DOHH2 (cell line): ENCODE data around the gene HECW1.
"Not testable (repeated sequence)": the region's sequence is repeated elsewhere in the genome, so short reads cannot be mapped to it uniquely, and the experiment has no call there.

Source experiments
- H3F3A ChIP-seq: fragments of 200-600 bp; sonication (generic), shearing (Covaris generic); 2 replicates; pipeline ENCODE4 v1.6.0; 2016; ENCODE audit warnings: antibody characterized with exemption, mild to moderate bottlenecking; ENCODE audit not compliant: control insufficient read depth, insufficient read depth
- H3K27ac ChIP-seq: fragments of 200-600 bp; sonication (generic); 2 replicates; pipeline ENCODE4 v1.5.1; 2014; ENCODE audit warnings: low read depth, mild to moderate bottlenecking, low read length, moderate library complexity
- H3K27me3 ChIP-seq: fragments of 200-600 bp; sonication (generic); 2 replicates; pipeline ENCODE4 v1.6.1; 2014; ENCODE audit warnings: mild to moderate bottlenecking, low read length, mixed read lengths; ENCODE audit not compliant: control insufficient read depth
- H3K36me3 ChIP-seq: fragments of 200-600 bp; sonication (generic); 2 replicates; pipeline ENCODE4 v1.6.1; 2014; ENCODE audit warnings: mild to moderate bottlenecking, low read length, moderate library complexity, mixed read lengths; ENCODE audit not compliant: control insufficient read depth
- H3K4me1 ChIP-seq: fragments of 200-600 bp; sonication (generic); 2 replicates; pipeline ENCODE4 v1.6.1; 2014; ENCODE audit warnings: mild to moderate bottlenecking, low read length, mixed read lengths; ENCODE audit not compliant: control insufficient read depth
- H3K4me2 ChIP-seq: fragments of 200-600 bp; sonication (generic); 2 replicates; pipeline ENCODE4 v1.6.0; 2014; ENCODE audit warnings: mild to moderate bottlenecking, low read length, moderate library complexity
- H3K4me3 ChIP-seq: fragments of 200-600 bp; sonication (generic); 2 replicates; pipeline ENCODE4 v1.5.1; 2014; ENCODE audit warnings: mild to moderate bottlenecking, low read length, mixed read lengths
- H3K79me2 ChIP-seq: fragments of 200-600 bp; sonication (generic); 2 replicates; pipeline ENCODE4 v1.6.1; 2014; ENCODE audit warnings: mild to moderate bottlenecking, low read length, mixed read lengths; ENCODE audit not compliant: control insufficient read depth
- H3K9me2 ChIP-seq: fragments of 200-600 bp; sonication (generic); replicated peaks from 2 replicates; pipeline ENCODE4 v1.6.1; 2014; ENCODE audit warnings: mild to moderate bottlenecking, low read length, mixed read lengths; ENCODE audit not compliant: control insufficient read depth
- H3K9me3 ChIP-seq: fragments of 200-600 bp; sonication (generic); 2 replicates; pipeline ENCODE4 v1.6.1; 2014; ENCODE audit warnings: antibody characterized with exemption, low read length, mixed read lengths; ENCODE audit not compliant: control insufficient read depth, insufficient read depth
- H4K20me1 ChIP-seq: fragments of 200-600 bp; sonication (generic); 2 replicates; pipeline ENCODE4 v1.6.0; 2014; ENCODE audit warnings: low read depth, mild to moderate bottlenecking, antibody characterized with exemption, low read length, moderate library complexity; ENCODE audit not compliant: control insufficient read depth, insufficient read depth
- CTCF ChIP-seq: fragments of 200-600 bp; sonication (generic); IDR thresholded peaks from one replicate; pipeline ENCODE4 v1.5.1; 2014; ENCODE audit warnings: antibody characterized with exemption, mild to moderate bottlenecking, low read depth, low read length; ENCODE audit not compliant: poor library complexity, severe bottlenecking
- EZH2phosphoT487 ChIP-seq: fragments of 200-600 bp; sonication (generic); IDR thresholded peaks from 2 replicates; pipeline ENCODE4 v1.6.1; 2017; ENCODE audit warnings: borderline replicate concordance, mild to moderate bottlenecking, antibody characterized with exemption, low read length, moderate library complexity, mixed read lengths

Gene HECW1

GRCh38 chr7:43112459-43112940 lies at the start of gene HECW1:
Gene HECW1 (plus strand): TSS chr7:43112647. CDS start chr7:43243906, 131,259 bp downstream.
- Histone ChIP-seq H3K4me2 (no peak within 1 kb of the TSS), H3K27ac (no peak within 1 kb of the TSS)

GRCh38 chr7:43071604-43072003 lies 40.8 kb upstream of the HECW1 start:
- Histone ChIP-seq H3K9me2 (no peaks in the 10 kb centered on the region), H3K9me3 (no peaks in the 10 kb centered on the region), H3F3A (no peaks in the 10 kb centered on the region), H3K4me2 (no peak overlapping the region), H4K20me1 (no peaks in the 10 kb centered on the region), H3K27ac (no peak overlapping the region), H3K4me3 (no peak overlapping the region), H3K36me3 (no peaks in the 10 kb centered on the region), H3K27me3 (no peaks in the 10 kb centered on the region), H3K4me1 (no peaks in the 10 kb centered on the region), H3K79me2 (no peaks in the 10 kb centered on the region)
- TF ChIP-seq CTCF = peak; percentile 76
- no peak for TF ChIP-seq EZH2phosphoT487

More at GRCh38 chr7:43112459-43112940, at the start of gene HECW1:
- no peaks in the 10 kb centered on the region for H3K4me1 ChIP-seq
- no peak for TF ChIP-seq CTCF
- TF ChIP-seq EZH2phosphoT487 = no peak
- no peaks in the 10 kb centered on the region for H3K9me2 ChIP-seq
- H3K4me3 ChIP-seq = no peak within 1 kb of the TSS
- H3F3A ChIP-seq = no peaks in the 10 kb centered on the region
- H3K27me3 ChIP-seq = peaks cover 22% of the 10 kb centered on the region
- H4K20me1 ChIP-seq = no peaks in the 10 kb centered on the region
- no peaks in the 10 kb centered on the region for H3K79me2 ChIP-seq
- H3K9me3 ChIP-seq = no peaks in the 10 kb centered on the region
- H3K36me3 ChIP-seq = no peaks in the 10 kb centered on the region

GRCh38 chr7:43072530-43072929 lies 39.9 kb upstream of the HECW1 start:
- Histone ChIP-seq H3K9me2 (no peaks in the 10 kb centered on the region), H3K4me3 (no peak overlapping the region), H3K4me1 (no peaks in the 10 kb centered on the region), H3K27ac (no peak overlapping the region), H3K4me2 (no peak overlapping the region), H3K79me2 (no peaks in the 10 kb centered on the region), H3F3A (no peaks in the 10 kb centered on the region), H3K27me3 (no peaks in the 10 kb centered on the region), H4K20me1 (no peaks in the 10 kb centered on the region), H3K36me3 (no peaks in the 10 kb centered on the region), H3K9me3 (no peaks in the 10 kb centered on the region)
- TF ChIP-seq EZH2phosphoT487 (no peak), CTCF (no peak)

- H3K4me3 ChIP-seq, H3K4me2 ChIP-seq, H3K36me3 ChIP-seq, H3K4me1 ChIP-seq, H3F3A ChIP-seq, H4K20me1 ChIP-seq, H3K9me3 ChIP-seq, H3K79me2 ChIP-seq, H3K27ac ChIP-seq, H3K27me3 ChIP-seq, H3K9me2 ChIP-seq: not testable (repeated sequence)
Observed at GRCh38 chr7:43073811-43074210, 38.6 kb upstream of the HECW1 start.
